CD4-positive, alpha-beta memory T cell (primary cell): ENCODE results near the gene CLCN1. TPM values are rescaled to one million over a fixed set of nuclear protein-coding genes. Genes with fewer than 3 reads are reported as not detected.

Experiments used
- CTCF ChIA-PET: fragments of 350-600 bp; sonication (Branson Sonifier 250); formaldehyde crosslinking; loops from one replicate; lab custom pipeline; 2021; ENCODE audit warnings: inconsistent platforms; ENCODE audit not compliant: partially characterized antibody; lab: Charles Lee
- POLR2A ChIA-PET: fragments of 350-600 bp; sonication (Branson Sonifier 250); formaldehyde crosslinking; loops from one replicate; lab custom pipeline; 2021; ENCODE audit not compliant: partially characterized antibody; lab: Charles Lee
- DNase-seq, 5 donors: peaks; one replicate each; pipeline versions ENCODE4 v3.0.0 to v3.0.0-alpha.2; 2020 to 2022; ENCODE audit warnings: mixed read lengths in 1 of 5
- H3K27ac ChIP-seq: one replicate; pipeline ENCODE4 v1.7.0; 2013; ENCODE audit warnings: low read depth, low read length
- H3K27me3 ChIP-seq: 2 replicates; pipeline ENCODE4 v1.7.0; 2013; ENCODE audit warnings: mild to moderate bottlenecking, low read length, moderate library complexity; ENCODE audit not compliant: insufficient read depth
- H3K36me3 ChIP-seq: 2 replicates; pipeline ENCODE4 v1.7.0; 2013; ENCODE audit warnings: mild to moderate bottlenecking, low read length, moderate library complexity; ENCODE audit not compliant: insufficient read depth
- H3K4me1 ChIP-seq: 2 replicates; pipeline ENCODE4 v1.7.0; 2013; ENCODE audit warnings: mild to moderate bottlenecking, low read length, moderate library complexity; ENCODE audit not compliant: insufficient read depth
- H3K4me3 ChIP-seq, 2 donors: one replicate each; pipeline ENCODE4 v1.7.0; 2013; ENCODE audit warnings: low read length in 2 of 2, mild to moderate bottlenecking in 1 of 2
- H3K9me3 ChIP-seq, 2 donors: one replicate each; pipeline ENCODE4 v1.7.0; 2013; ENCODE audit warnings: low read length in 2 of 2, control low read depth in 1 of 2; ENCODE audit not compliant: control insufficient read depth in 1 of 2
- H3K27ac Mint-ChIP-seq, 7 donors: one replicate each; pipeline ENCODE4 v1.8.0; 2020 to 2021; ENCODE audit warnings: mixed read lengths in 7 of 7, mild to moderate bottlenecking in 6 of 7, inconsistent platforms in 3 of 7, moderate library complexity in 3 of 7
- H3K27me3 Mint-ChIP-seq, 2 donors: one replicate each; pipeline ENCODE4 v1.8.0; 2020 to 2021; ENCODE audit warnings: mixed read lengths in 2 of 2
- H3K36me3 Mint-ChIP-seq, 2 donors: one replicate each; pipeline ENCODE4 v1.8.0; 2020 to 2021; ENCODE audit warnings: mixed read lengths in 2 of 2, inconsistent platforms in 1 of 2, mild to moderate bottlenecking in 1 of 2
- H3K4me1 Mint-ChIP-seq, 4 donors: one replicate each; pipeline ENCODE4 v1.8.0; 2020 to 2021; ENCODE audit warnings: mixed read lengths in 4 of 4, mild to moderate bottlenecking in 1 of 4
- H3K4me3 Mint-ChIP-seq, 8 donors: one replicate each; pipeline ENCODE4 v1.8.0; 2020 to 2021; ENCODE audit warnings: mixed read lengths in 8 of 8, mild to moderate bottlenecking in 7 of 8, moderate library complexity in 6 of 8, inconsistent platforms in 3 of 8
- H3K9me3 Mint-ChIP-seq, 8 donors: one replicate each; pipeline ENCODE4 v1.8.0; 2020 to 2021; ENCODE audit warnings: mixed read lengths in 8 of 8, mild to moderate bottlenecking in 5 of 8, inconsistent platforms in 3 of 8, moderate library complexity in 1 of 8
- intact Hi-C: fragments of 100-400 bp; cut with micrococcal nuclease; formaldehyde crosslinking; loops from one replicate; pipeline ENCODE4 v1.15.1; 2023
- polyA plus RNA-seq, 2 donors: library from polyadenylated mRNA; unstranded; fragments of 300-500 nt; fragmentation: Illumina TruSeq; gene quantifications; one replicate each; pipeline ENCODE4 v1.2.3, GENCODE V29; 2021
- total RNA-seq, 2 experiments: library from RNA; stranded (reverse); gene quantifications; one replicate each; pipeline ENCODE4 v1.2.3, GENCODE V29; 2021

The CLCN1 gene
- total and polyA plus RNA-seq, 4 experiments from 2014 or later: 0.06 TPM; not detected in 3

GRCh38 chr7:143388051-143388450, 72.1 kb downstream of the CLCN1 start:
- no peak overlapping the region for H3K4me3 Mint-ChIP-seq
- H3K9me3 Mint-ChIP-seq: no peaks in the 10 kb centered on the region
- H3K36me3 Mint-ChIP-seq: peaks cover 19 to 41% of the 10 kb centered on the region in 2 donors

GRCh38 chr7:143388491-143389101, 72.7 kb downstream of the CLCN1 start:
- intact Hi-C loops: loop anchor here (2.0 kb wide), 1 partner anchor 14 kb away; no protein-coding TSS in a partner anchor
- no peak for DNase-seq
- Histone ChIP-seq H3K9me3 (no peaks in the 10 kb centered on the region), H3K27ac (no peak overlapping the region), H3K4me3 (no peak overlapping the region), H3K36me3 (peaks cover 67% of the 10 kb centered on the region), H3K27me3 (no peaks in the 10 kb centered on the region), H3K4me1 (peaks cover 39% of the 10 kb centered on the region)
- POLR2A ChIA-PET: interaction anchor here (0.7 to 2.8 kb wide), 5 partner anchors 8 to 28 kb away, joined by 3 to 8 read pairs (median 5); no protein-coding TSS in a partner anchor
- CTCF ChIA-PET: interaction anchor here (1.0 to 4.1 kb wide), 7 partner anchors 10 to 148 kb away, joined by 3 to 18 read pairs (median 4); partner anchors contain the start of gene EPHA1
- Mint-ChIP-seq H3K9me3 (no peaks in the 10 kb centered on the region), H3K4me3 (no peak overlapping the region), H3K4me1 (peaks cover 3 to 15% (median 6%) of the 10 kb centered on the region in 4 donors), H3K27ac (peak overlapping the region in 1 of 7 donors; percentile 49), H3K36me3 (peaks cover 20 to 43% of the 10 kb centered on the region in 2 donors), H3K27me3 (no peaks in the 10 kb centered on the region)

More at GRCh38 chr7:143388051-143388450, 72.1 kb downstream of the CLCN1 start:
- ChIA-PET POLR2A (interaction anchor here (0.7 to 2.8 kb wide), 6 partner anchors 8 to 28 kb away, joined by 3 to 8 read pairs (median 4); no protein-coding TSS in a partner anchor), CTCF (interaction anchor here (1.0 to 4.1 kb wide), 7 partner anchors 9 to 148 kb away, joined by 3 to 18 read pairs (median 4); no protein-coding TSS in a partner anchor)
- peaks cover 4 to 15% (median 8%) of the 10 kb centered on the region in 4 donors for H3K4me1 Mint-ChIP-seq
- peaks cover 44% of the 10 kb centered on the region for H3K4me1 ChIP-seq
- intact Hi-C loops: loop anchor here (2.0 kb wide), 1 partner anchor 13 kb away; no protein-coding TSS in a partner anchor
- no peak for DNase-seq
- H3K27me3 Mint-ChIP-seq: no peaks in the 10 kb centered on the region
- no peak overlapping the region for H3K27ac ChIP-seq
- no peak overlapping the region for H3K4me3 ChIP-seq
- H3K9me3 ChIP-seq: no peaks in the 10 kb centered on the region
- peak overlapping the region in 3 of 7 donors; percentile 49 to 77 (median 71) for H3K27ac Mint-ChIP-seq
- peaks cover 65% of the 10 kb centered on the region for H3K36me3 ChIP-seq
- H3K27me3 ChIP-seq: no peaks in the 10 kb centered on the region

- POLR2A ChIA-PET: interaction anchor here (1.0 to 6.7 kb wide), 7 partner anchors 9 to 18 kb away, joined by 3 to 42 read pairs (median 8); partner anchors contain the start of gene ZYX
- CTCF ChIA-PET: interaction anchor here (0.8 to 4.1 kb wide), 7 partner anchors 15 to 149 kb away, joined by 3 to 18 read pairs (median 4); partner anchors contain the start of gene EPHA1
- Mint-ChIP-seq H3K27me3 (no peaks in the 10 kb centered on the region), H3K36me3 (peaks cover 20 to 48% of the 10 kb centered on the region in 2 donors), H3K4me1 (peaks cover 4 to 15% (median 7%) of the 10 kb centered on the region in 4 donors), H3K27ac (peak overlapping the region; percentile 5 to 86 (median 54)), H3K4me3 (no peak overlapping the region), H3K9me3 (no peaks in the 10 kb centered on the region)
- Histone ChIP-seq H3K9me3 (no peaks in the 10 kb centered on the region), H3K27ac (no peak overlapping the region), H3K36me3 (peaks cover 61% of the 10 kb centered on the region), H3K27me3 (no peaks in the 10 kb centered on the region), H3K4me3 (no peak overlapping the region), H3K4me1 (peaks cover 30% of the 10 kb centered on the region)
- intact Hi-C loops: loop anchor here (2.0 kb wide), 1 partner anchor 15 kb away; no protein-coding TSS in a partner anchor
- no peak for DNase-seq
These were observed 73.6 kb downstream of the CLCN1 start for GRCh38 chr7:143389316-143390103.

- Mint-ChIP-seq H3K36me3 (peaks cover 22 to 54% of the 10 kb centered on the region in 2 donors), H3K9me3 (no peaks in the 10 kb centered on the region), H3K27ac (peak overlapping the region in 6 of 7 donors; percentile 20 to 86 (median 52)), H3K4me3 (no peak overlapping the region), H3K4me1 (peaks cover 7 to 19% (median 10%) of the 10 kb centered on the region in 4 donors), H3K27me3 (no peaks in the 10 kb centered on the region)
- CTCF ChIA-PET: interaction anchor here (0.8 to 4.1 kb wide), 7 partner anchors 10 to 150 kb away, joined by 3 to 18 read pairs (median 6); no protein-coding TSS in a partner anchor
- intact Hi-C loops: no loop called here
- no peak overlapping the region for H3K4me3 ChIP-seq
- H3K27ac ChIP-seq: no peak overlapping the region
- POLR2A ChIA-PET: interaction anchor here (0.6 to 6.7 kb wide), 6 partner anchors 10 to 147 kb away, joined by 3 to 42 read pairs (median 6); partner anchors contain the start of gene ZYX
- peaks cover 22% of the 10 kb centered on the region for H3K4me1 ChIP-seq
- H3K27me3 ChIP-seq: no peaks in the 10 kb centered on the region
- DNase-seq: no peak
- H3K9me3 ChIP-seq: no peaks in the 10 kb centered on the region
- H3K36me3 ChIP-seq: peaks cover 61% of the 10 kb centered on the region
These were observed 74.3 kb downstream of the CLCN1 start for GRCh38 chr7:143390104-143390772.

GRCh38 chr7:143390773-143391317, 74.9 kb downstream of the CLCN1 start:
- Mint-ChIP-seq H3K36me3 (peaks cover 24 to 57% of the 10 kb centered on the region in 2 donors), H3K4me3 (no peak overlapping the region), H3K27me3 (no peaks in the 10 kb centered on the region), H3K4me1 (peaks cover 7 to 21% (median 12%) of the 10 kb centered on the region in 4 donors), H3K9me3 (no peaks in the 10 kb centered on the region), H3K27ac (no peak overlapping the region)
- Histone ChIP-seq H3K4me3 (no peak overlapping the region), H3K27me3 (no peaks in the 10 kb centered on the region), H3K9me3 (no peaks in the 10 kb centered on the region), H3K4me1 (peaks cover 16% of the 10 kb centered on the region), H3K27ac (no peak overlapping the region), H3K36me3 (peaks cover 65% of the 10 kb centered on the region)
- POLR2A ChIA-PET: interaction anchor here (0.6 to 6.7 kb wide), 4 partner anchors 10 to 148 kb away, joined by 3 to 42 read pairs (median 6); partner anchors contain the start of gene ZYX
- no peak for DNase-seq
- intact Hi-C loops: no loop called here
- CTCF ChIA-PET: interaction anchor here (0.8 to 4.1 kb wide), 7 partner anchors 11 to 132 kb away, joined by 3 to 18 read pairs (median 6); no protein-coding TSS in a partner anchor
